Lower lobe of right lung (tissue), 2 donors: ENCODE data around the gene FKBP1B. TPM values are rescaled to one million over a fixed set of nuclear protein-coding genes. Genes with fewer than 3 reads are reported as not detected.
"Not testable (repeated sequence)": the region's sequence is repeated elsewhere in the genome, so short reads cannot be mapped to it uniquely, and the experiment has no call there.

Experiments used
- ATAC-seq, 2 donors: fragments of 200-7000 bp; cut with Tn5 transposase; one replicate each; pipeline ENCODE4 v1.9.1; 2020 to 2022; ENCODE audit warnings: mild to moderate bottlenecking in 2 of 2, moderate library complexity in 2 of 2
- DNase-seq: peaks from one replicate; pipeline ENCODE4 v3.0.0-alpha.2; 2020
- H3K27ac ChIP-seq: fragments of 200-600 bp; one replicate; pipeline ENCODE4 v1.8.0; 2022
- H3K27me3 ChIP-seq: fragments of 200-600 bp; one replicate; pipeline ENCODE4 v1.8.0; 2022; ENCODE audit warnings: low read depth
- H3K36me3 ChIP-seq: fragments of 200-600 bp; one replicate; pipeline ENCODE4 v1.8.0; 2022; ENCODE audit warnings: mild to moderate bottlenecking
- H3K4me1 ChIP-seq: fragments of 200-600 bp; one replicate; pipeline ENCODE4 v1.8.0; 2022
- H3K4me3 ChIP-seq: fragments of 200-600 bp; one replicate; pipeline ENCODE4 v1.8.0; 2022; ENCODE audit warnings: mild to moderate bottlenecking
- H3K9me3 ChIP-seq: fragments of 200-600 bp; one replicate; pipeline ENCODE4 v1.8.0; 2022
- CTCF ChIP-seq: fragments of 200-600 bp; IDR thresholded peaks from one replicate; pipeline ENCODE4 v1.8.0; 2022; ENCODE audit warnings: antibody characterized with exemption, mild to moderate bottlenecking
- intact Hi-C: fragments of 100-400 bp; cut with DNase I; formaldehyde crosslinking; loops from one replicate; pipeline ENCODE4 v1.11.0; 2022
- total RNA-seq: library from RNA; stranded (reverse); fragmentation: NEBNext Ultra II Directional; extraction: Animal tissue kit (Norgen Biotek cat#: 25700); gene quantifications from one replicate; pipeline ENCODE4 v1.2.1, GENCODE V29; 2021
- donor health status: DM: no; HTN: yes; CAD: no; lungs with severe emphysema.

The FKBP1B gene
- total RNA-seq, 1 donor from 2014 or later, result 16.4 TPM

DNA sequence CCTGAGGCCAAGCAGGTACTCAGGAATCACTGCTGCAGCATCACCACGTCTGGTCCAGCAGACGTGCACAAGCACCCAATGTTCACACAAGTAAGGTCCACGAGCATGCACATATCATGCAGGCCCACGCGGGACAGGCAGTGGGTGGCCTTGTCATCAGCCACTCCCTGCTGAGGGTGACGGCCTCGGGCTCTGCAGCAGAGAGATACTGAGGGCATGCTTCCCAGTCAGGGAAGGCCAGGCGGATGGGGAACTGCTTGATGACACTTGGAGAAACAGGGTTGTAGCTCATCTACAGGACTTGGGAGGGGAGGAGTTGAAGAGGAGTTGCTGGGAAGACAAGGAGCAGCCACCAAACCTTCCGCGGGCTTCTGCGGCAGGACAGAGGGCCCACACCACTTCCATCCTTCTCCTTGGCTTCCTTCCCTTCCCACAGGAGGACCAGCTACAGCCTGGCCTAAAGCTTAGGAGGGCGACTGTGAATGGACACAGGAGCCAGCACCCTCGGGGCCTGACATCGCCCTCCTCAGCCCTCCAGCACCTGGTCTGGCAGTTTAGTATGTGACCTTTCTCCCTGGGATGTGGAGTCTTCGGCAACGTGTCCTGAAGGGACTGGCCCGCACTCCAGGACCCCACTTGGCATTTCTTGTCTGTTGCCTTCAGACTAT is 24.4 kb upstream of the FKBP1B start:
- no peak for TF ChIP-seq CTCF
- no peak for DNase-seq
- Histone ChIP-seq H3K4me1 (no peaks in the 10 kb centered on the region), H3K36me3 (peaks cover 41% of the 10 kb centered on the region), H3K9me3 (no peaks in the 10 kb centered on the region), H3K27me3 (no peaks in the 10 kb centered on the region), H3K4me3 (no peak overlapping the region), H3K27ac (no peak overlapping the region)
- intact Hi-C loops, result no loop called here
- no peak for ATAC-seq

GRCh38 chr2:24026233-24026632 is 23.3 kb upstream of the FKBP1B start:
- H3K9me3 ChIP-seq, result no peaks in the 10 kb centered on the region
- no peaks in the 10 kb centered on the region for H3K27me3 ChIP-seq
- H3K4me1 ChIP-seq, result no peaks in the 10 kb centered on the region
- ATAC-seq (no peak), DNase-seq (no peak)
- H3K27ac ChIP-seq, result no peak overlapping the region
- intact Hi-C loops, result no loop called here
- peaks cover 52% of the 10 kb centered on the region for H3K36me3 ChIP-seq
- no peak overlapping the region for H3K4me3 ChIP-seq
- no peak for TF ChIP-seq CTCF

DNA sequence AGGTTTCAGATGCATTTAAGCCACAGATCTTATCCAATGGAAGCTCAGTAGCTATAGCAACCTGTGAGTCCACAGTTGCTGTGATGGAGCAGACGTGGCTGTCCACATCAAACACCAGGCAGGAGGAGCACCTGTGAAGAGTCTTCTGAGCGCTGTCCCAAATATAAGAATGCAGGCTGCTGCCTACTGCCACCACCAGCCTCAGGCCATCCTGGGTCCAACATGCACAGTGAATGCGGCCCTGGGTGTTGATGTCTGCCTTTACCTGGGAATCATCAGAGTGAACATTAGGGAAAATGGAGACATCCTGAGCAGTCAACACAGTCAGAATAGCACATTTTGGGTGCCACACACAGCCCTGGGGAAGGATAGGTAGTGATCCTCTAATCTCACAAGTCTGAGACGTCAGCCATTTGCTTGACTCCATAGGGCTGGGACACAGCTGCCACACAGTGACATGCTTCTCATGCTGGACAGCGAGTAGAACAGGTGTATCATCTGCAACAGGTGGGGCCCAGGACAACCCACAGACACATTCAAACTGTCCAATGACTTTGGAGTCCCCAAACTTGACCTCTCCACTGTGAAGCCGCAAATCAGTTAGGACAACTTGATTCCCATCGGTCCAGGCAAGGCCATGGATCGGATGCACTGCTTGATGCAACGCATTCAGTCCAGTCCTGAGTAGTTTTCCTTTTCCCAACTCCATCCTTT is 10.6 kb upstream of the FKBP1B start:
- no peak overlapping the region for H3K27ac ChIP-seq
- intact Hi-C loops, result no loop called here
- DNase-seq (no peak), ATAC-seq (no peak)
- H3K4me3 ChIP-seq, result no peak overlapping the region
- H3K27me3 ChIP-seq, result no peaks in the 10 kb centered on the region
- peaks cover 33% of the 10 kb centered on the region for H3K36me3 ChIP-seq
- no peaks in the 10 kb centered on the region for H3K4me1 ChIP-seq
- no peaks in the 10 kb centered on the region for H3K9me3 ChIP-seq
- TF ChIP-seq CTCF, result no peak

GRCh38 chr2:24040511-24040910 is 9.0 kb upstream of the FKBP1B start:
- no peaks in the 10 kb centered on the region for H3K9me3 ChIP-seq

DNA sequence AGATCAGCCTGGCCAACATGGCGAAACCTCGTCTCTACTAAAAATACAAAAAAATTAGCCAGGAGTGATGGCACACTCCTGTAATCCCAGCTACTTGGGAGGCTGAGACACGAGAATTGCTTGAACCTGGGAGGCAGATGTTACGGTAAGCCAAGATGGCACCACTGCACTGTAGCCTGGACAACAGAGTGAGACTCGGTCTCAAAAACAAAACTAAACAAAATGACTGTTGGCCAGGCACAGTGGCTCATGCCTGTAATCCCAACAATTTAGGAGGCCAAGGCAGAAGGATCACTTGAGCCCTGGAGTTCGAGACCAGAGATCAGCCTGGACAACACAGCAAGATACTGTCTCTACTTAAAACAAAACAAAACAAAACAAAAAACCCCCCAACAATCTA is 6.4 kb upstream of the FKBP1B start:
- H3K4me3 ChIP-seq, DNase-seq, H3K27me3 ChIP-seq, intact Hi-C loops, H3K9me3 ChIP-seq, ATAC-seq, H3K27ac ChIP-seq: not testable (repeated sequence)
- peaks cover 13% of the 10 kb centered on the region for H3K4me1 ChIP-seq
- H3K36me3 ChIP-seq, result peaks cover 15% of the 10 kb centered on the region

More at GRCh38 chr2:24040511-24040910, 9.0 kb upstream of the FKBP1B start:
- Histone ChIP-seq H3K4me3 (no peak overlapping the region), H3K4me1 (no peaks in the 10 kb centered on the region), H3K27ac (no peak overlapping the region), H3K27me3 (no peaks in the 10 kb centered on the region), H3K36me3 (peaks cover 33% of the 10 kb centered on the region)
- intact Hi-C loops, result no loop called here
- TF ChIP-seq CTCF, result no peak
- ATAC-seq, result no peak
- DNase-seq, result no peak
